Epithelial cell of alveolus of lung (primary cell): ENCODE results near the gene STYX. TPM values are rescaled to one million over a fixed set of nuclear protein-coding genes. Genes with fewer than 3 reads are reported as not detected.

Experiments used
- total RNA-seq: library from RNA; depleted of rRNA; stranded (reverse); fragments of >200 nt; gene quantifications from 2 replicates; pipeline ENCODE4 v1.2.1, GENCODE V29; 2015

The STYX gene, protein sequence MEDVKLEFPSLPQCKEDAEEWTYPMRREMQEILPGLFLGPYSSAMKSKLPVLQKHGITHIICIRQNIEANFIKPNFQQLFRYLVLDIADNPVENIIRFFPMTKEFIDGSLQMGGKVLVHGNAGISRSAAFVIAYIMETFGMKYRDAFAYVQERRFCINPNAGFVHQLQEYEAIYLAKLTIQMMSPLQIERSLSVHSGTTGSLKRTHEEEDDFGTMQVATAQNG
- 16.5 and 17.3 TPM in 2 replicates for total RNA-seq

DNA sequence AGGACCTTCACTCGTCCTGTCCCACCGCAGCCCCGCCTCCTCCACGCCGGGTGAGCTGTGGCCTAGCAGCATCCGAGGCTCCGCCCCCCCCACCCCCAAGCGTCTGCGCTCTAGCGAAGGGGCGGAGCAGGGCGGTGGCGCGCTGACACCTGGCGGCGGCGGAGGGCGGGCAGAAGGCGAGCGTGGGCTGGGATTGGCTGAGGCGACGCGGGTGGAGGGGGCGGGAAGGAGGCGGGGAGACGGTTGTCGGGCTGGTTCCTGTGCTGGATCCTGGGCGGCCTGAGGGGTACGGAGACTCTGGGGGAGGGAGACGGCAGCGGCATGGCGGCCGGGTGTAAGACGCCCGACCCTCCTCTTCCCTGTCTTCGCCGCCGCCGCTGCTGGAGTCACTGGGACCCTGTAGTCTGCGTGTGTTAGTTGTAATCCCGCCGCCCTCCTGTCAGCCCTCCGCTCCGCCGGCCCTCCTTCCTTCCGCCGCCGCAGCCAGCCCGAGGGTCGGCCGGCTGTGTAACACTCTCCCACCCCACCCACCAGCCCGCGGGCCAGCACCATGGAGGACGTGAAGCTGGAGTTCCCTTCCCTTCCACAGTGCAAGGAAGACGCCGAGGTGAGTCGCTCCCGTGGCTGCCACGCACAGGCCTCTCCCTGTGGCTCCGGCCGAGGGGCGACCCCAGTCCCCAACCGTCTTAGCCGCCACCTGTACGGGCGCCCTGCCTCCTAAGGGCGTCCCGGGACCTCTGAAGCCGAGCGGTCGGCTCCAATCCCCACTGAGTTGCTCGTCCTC lies at the start of gene STYX:
STYX (plus strand) TSS at position 242 of the 784 bp plus-strand sequence; CDS start at position 551, 309 bp downstream.

DNA sequence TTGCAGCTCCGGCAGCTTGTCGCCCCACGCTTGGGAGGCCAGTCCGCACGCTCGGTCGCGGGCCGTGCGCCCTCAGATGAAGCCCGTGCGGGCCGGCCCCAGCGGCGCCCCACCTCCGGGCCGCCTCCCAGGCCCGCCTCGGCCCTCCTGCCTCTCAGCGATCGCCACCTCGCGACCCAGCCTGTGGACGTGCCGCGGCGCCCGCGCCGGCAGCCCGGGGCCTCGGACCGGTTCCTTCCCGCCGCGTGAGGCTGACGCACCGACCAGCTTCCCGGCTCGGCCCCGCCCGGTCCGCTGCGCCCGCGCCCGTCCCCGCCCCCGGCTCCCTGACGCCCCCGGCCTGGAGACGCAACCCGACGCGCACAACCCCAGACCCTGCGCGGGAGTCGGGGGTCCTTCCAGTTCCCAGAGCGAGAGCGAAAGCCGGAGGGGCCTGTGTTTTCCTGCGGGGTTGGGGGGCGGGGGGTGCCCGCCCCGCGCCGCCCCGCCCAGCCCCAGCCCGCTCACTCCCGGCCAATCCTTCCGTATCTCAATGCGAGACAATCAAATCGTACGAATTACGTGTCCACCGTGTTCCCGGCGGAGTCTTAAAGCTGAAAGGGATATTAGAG lies 34.4 kb upstream of the STYX start, which contains the start of gene ERO1A:
ERO1A (minus strand) TSS at position 78 of the 611 bp plus-strand sequence; CDS start at position 1, 77 bp downstream.

DNA sequence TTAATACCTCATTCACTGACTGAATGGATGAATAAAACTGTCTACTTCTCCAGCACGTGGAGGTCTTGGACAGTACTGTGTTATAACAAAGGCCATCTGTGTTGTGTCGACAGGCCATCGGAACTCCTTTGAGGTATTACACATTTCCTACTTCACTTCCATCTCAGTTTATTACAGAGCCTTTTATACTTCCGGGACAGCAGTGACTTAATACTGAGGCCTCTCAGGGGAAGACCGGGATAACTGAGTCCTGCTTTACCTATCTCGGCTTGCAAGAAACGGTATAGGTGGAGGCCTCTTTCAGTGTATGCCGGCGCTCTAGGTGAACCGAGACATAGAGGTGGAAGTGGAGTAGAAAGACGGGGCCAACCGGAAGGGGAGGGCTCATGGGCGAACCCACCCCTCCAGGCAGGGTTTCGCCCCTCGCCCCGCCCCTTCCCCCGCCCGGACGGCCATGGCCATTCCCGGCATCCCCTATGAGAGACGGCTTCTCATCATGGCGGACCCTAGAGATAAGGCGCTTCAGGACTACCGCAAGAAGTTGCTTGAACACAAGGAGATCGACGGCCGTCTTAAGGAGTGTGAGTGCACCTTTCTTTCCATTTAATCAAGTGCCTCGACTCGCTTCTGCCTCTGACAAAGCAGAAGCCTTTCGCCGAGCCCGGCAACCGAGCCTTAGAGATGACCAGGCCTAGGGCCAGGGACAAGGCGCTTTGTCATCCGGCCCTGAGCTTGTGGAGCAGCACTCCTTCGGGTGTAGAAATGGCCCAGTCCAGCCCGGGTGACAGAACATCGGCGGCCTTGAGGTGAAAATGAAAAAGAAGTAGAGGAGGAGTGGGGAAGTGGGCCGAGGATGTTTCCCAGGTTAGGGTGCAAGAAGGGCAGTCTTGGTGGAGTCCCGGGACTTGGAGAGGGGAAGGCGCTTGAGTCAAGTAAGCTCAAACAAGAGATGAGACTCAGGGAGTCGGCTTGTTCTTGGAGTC lies 23.0 kb upstream of the STYX start, which contains the start of gene PSMC6:
PSMC6 (plus strand) TSS at position 477 of the 983 bp plus-strand sequence; CDS start at position 497, 20 bp downstream.

DNA sequence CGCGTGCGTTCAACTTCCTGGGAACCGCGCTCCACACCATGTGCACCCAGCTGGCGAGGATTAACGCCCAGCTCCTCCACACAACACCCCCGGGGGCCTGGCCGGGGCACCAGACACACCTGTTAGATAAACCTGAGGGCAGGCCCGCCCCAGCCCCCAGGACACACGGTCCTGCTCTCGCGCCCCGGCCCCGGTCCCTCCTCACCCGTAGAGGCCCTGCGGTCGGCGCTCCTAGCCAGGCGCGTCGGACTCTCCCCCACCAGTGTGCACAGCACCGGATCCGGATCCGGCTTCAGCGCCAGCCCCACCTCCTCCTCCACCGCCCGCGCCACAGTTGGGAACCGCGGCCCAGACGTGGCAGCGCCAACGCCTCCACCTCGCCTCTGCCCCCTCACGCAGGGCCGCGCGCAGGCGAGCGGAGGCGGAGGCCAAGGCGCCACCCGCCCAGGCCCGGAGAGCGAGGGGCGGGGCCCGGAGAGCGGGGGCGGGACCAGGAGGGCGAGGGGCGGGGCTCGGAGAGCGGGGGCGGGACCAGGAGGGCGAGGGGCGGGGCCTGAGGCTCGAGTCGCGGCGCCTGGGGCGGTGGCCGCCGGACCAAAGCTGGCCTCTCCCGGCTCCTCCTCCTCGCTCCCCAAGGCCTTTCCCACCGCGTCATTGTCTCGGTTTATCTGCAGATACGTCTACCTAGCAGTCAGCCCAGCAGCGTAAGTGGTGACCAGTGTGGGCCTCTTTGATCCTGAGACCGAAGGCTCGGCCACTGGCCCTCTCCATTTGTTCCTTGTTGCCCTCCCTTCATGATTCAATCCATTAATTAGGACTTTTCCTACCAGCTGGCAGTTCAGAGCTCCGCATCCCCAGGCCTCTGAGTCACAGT lies 61.5 kb downstream of the STYX start, which contains the start of gene GNPNAT1:
GNPNAT1 (minus strand) TSS at position 385 of the 874 bp plus-strand sequence. CDS start 6,957 bp downstream, outside the sequence.

Other genes starting within 250 kb of the STYX start
- 2.8 and 4.9 TPM in 2 replicates for gene TXNDC16, start 177.7 kb upstream of the STYX start, total RNA-seq
- gene GPR137C, start 177.3 kb upstream of the STYX start, total RNA-seq: 0.52 and 1.7 TPM in 2 replicates
- 64.3 and 65.2 TPM in 2 replicates for gene ERO1A, start 34.6 kb upstream of the STYX start, total RNA-seq
- gene PSMC6, start 23.0 kb upstream of the STYX start, total RNA-seq: 64.9 and 69.3 TPM in 2 replicates
- gene GNPNAT1, start 61.4 kb downstream of the STYX start, total RNA-seq: 20.8 and 40.6 TPM in 2 replicates
- gene FERMT2, start 220.9 kb downstream of the STYX start, total RNA-seq: 125 and 168 TPM in 2 replicates